Heart left ventricle (tissue), 16 donors: ENCODE data around the gene ITPR2. TPM values are rescaled to one million over a fixed set of nuclear protein-coding genes. Genes with fewer than 3 reads are reported as not detected.

Experiments used
- ATAC-seq, 4 donors: fragments of 200-7000 bp; cut with Tn5 transposase; one replicate each; pipeline ENCODE4 v1.9.1; 2020 to 2022; ENCODE audit warnings: moderate library complexity in 4 of 4, mild to moderate bottlenecking in 3 of 4, moderate number of reproducible peaks in 1 of 4
- DNase-seq, 5 donors: peaks; one replicate each; pipeline ENCODE4 v3.0.0-alpha.2; 2020
- H3K27ac ChIP-seq, 12 donors: fragments of 200-600 bp; sonication (generic) in 4 of 12; one replicate each; pipeline versions ENCODE4 v1.5.0 to v1.8.0; 2016 to 2022; ENCODE audit warnings: mild to moderate bottlenecking in 2 of 12
- H3K27me3 ChIP-seq, 9 donors: fragments of 200-600 bp; sonication (generic) in 2 of 9; one replicate each; pipeline versions ENCODE4 v1.5.1 to v1.8.0; 2016 to 2022; ENCODE audit warnings: mild to moderate bottlenecking in 3 of 9
- H3K36me3 ChIP-seq, 9 donors: fragments of 200-600 bp; sonication (generic) in 2 of 9; one replicate each; pipeline versions ENCODE4 v1.5.0 to v1.8.0; 2018 to 2022; ENCODE audit warnings: mild to moderate bottlenecking in 2 of 9
- H3K4me1 ChIP-seq, 12 donors: fragments of 200-600 bp; sonication (generic) in 4 of 12; one replicate each; pipeline versions ENCODE4 v1.5.0 to v1.8.0; 2016 to 2022; ENCODE audit warnings: mild to moderate bottlenecking in 3 of 12
- H3K4me3 ChIP-seq, 12 donors: fragments of 200-600 bp; sonication (generic) in 4 of 12; one replicate each; pipeline versions ENCODE4 v1.5.0 to v1.8.0; 2017 to 2022; ENCODE audit warnings: mild to moderate bottlenecking in 9 of 12, moderate library complexity in 4 of 12
- H3K9me3 ChIP-seq, 12 donors: fragments of 200-600 bp; sonication (generic) in 4 of 12; one replicate each; pipeline versions ENCODE4 v1.5.0 to v1.8.0; 2016 to 2022; ENCODE audit warnings: mild to moderate bottlenecking in 1 of 12
- CTCF ChIP-seq, 12 donors: fragments of 200-600 bp; sonication (generic) in 4 of 12; IDR thresholded peaks; one replicate each; pipeline versions ENCODE4 v1.5.0 to v1.8.0; 2018 to 2022; ENCODE audit warnings: antibody characterized with exemption in 12 of 12, mild to moderate bottlenecking in 5 of 12
- POLR2A ChIP-seq, 2 donors: fragments of 450-650 bp; IDR thresholded peaks; one replicate each; pipeline ENCODE4 v1.6.1; 2017; ENCODE audit warnings: antibody characterized with exemption in 2 of 2, mild to moderate bottlenecking in 2 of 2, moderate library complexity in 2 of 2
- WGBS, 4 donors: extraction: QIAGEN DNeasy Blood & Tissue Kit in 2 of 4; methylation state at CpG; one replicate each; pipeline versions ENCODE4 v1.1.5 to v1.1.7; 2013 to 2018; 5-methylcytosine and 5-hydroxymethylcytosine counted together
- intact Hi-C, 10 donors: fragments of 100-400 bp; cut with DNase I; formaldehyde crosslinking; loops; one replicate each; pipeline versions ENCODE4 v1.11.1 to v1.14.2; 2022
- polyA plus RNA-seq, 2 donors: library from polyadenylated mRNA; stranded (reverse); fragments of 200-250 nt; gene quantifications; one replicate each; pipeline ENCODE4 v1.2.3, GENCODE V29; 2013
- total RNA-seq, 9 donors: library from RNA; depleted of rRNA in 2 of 9; stranded (reverse); fragments of >200 nt in 2 of 9; fragmentation: NEBNext Ultra II Directional in 3 of 9; extraction: Animal tissue kit (Norgen Biotek cat#: 25700) in 3 of 9; gene quantifications; one replicate each; pipeline versions ENCODE4 v1.1.0 to v1.2.4, GENCODE V29; 2016 to 2023
- donor health status: ischemic (EF 13 %, LVEDD 7.1; RV severe dilation, severe dysfunction).
- donor health status: healthy with polysubstance abuse.
- donor health status: DM: no; HTN: yes; CAD: no.
- donor health status: DM: no; HTN: no; CAD: no.
- donor health status: ischemic (EF 25% LVEDD 6.9; RV normal size, moderate dysfunction).
- donor health status: ischemic (EF 25% LVEDD 5.7; RV mildly dilated, moderate dysfunction).
- donor health status: healthy.
- donor health status: DM: yes; HTN: yes; CAD: no.
- donor health status: ischemic (EF 35%, LVEDD 5.7; RV mildly dilated, moderate dysfunction).
- donor health status: nonischemic (EF 11% LVEDD 7.7; RV severe dilation, severe dysfunction).
- donor health status: DM: yes; HTN: yes; CAD: no.
- donor health status: PGD.
- donor health status: ischemic (EF 29% LVEDD 5.4; RV normal size, mild dysfunction).
- donor health status: nonischemic (EF 23%, LVEDD 6.1; RV moderate dilation, normal function).

The ITPR2 gene
- total and polyA plus RNA-seq, 11 donors, result 3.4 to 45.6 (median 11.8) TPM

- intact Hi-C loops, result loop anchor here in 4 of 10 donors (5.0 to 10.0 kb wide), 2 partner anchors 104 to 106 kb away; partner anchors contain the start of gene ITPR2 (in 4 of the 4)
- Histone ChIP-seq H3K4me1 (peaks cover 0 to 60% (median 24%) of the 10 kb centered on the region in 12 donors), H3K4me3 (no peak overlapping the region), H3K27me3 (no peaks in the 10 kb centered on the region), H3K36me3 (no peaks in the 10 kb centered on the region), H3K27ac (no peak overlapping the region), H3K9me3 (peaks cover 0 to 8% (median 0%) of the 10 kb centered on the region in 12 donors)
- TF ChIP-seq CTCF (IDR thresholded peaks at IDR 0.05) (no peak), POLR2A (IDR thresholded peaks at IDR 0.05) (no peak)
- no peak for DNase-seq
- 80 to 88% (median 85%) methylated on average over 5 of the region's 5 CpGs for WGBS, 4 donors
- no peak for ATAC-seq
These were observed 104.6 kb downstream of the ITPR2 start for GRCh38 chr12:26728205-26729050.

GRCh38 chr12:26727482-26728204, 105.4 kb downstream of the ITPR2 start:
- Histone ChIP-seq H3K9me3 (peaks cover 0 to 8% (median 0%) of the 10 kb centered on the region in 12 donors), H3K27ac (no peak overlapping the region), H3K4me3 (no peak overlapping the region), H3K27me3 (no peaks in the 10 kb centered on the region), H3K36me3 (no peaks in the 10 kb centered on the region), H3K4me1 (peaks cover 0 to 59% (median 29%) of the 10 kb centered on the region in 12 donors)
- intact Hi-C loops, result loop anchor here in 4 of 10 donors (5.0 to 10.0 kb wide), 2 partner anchors 105 to 107 kb away; partner anchors contain the start of gene ITPR2 (in 4 of the 4)
- TF ChIP-seq POLR2A (IDR thresholded peaks at IDR 0.05), result no peak
- TF ChIP-seq CTCF (IDR thresholded peaks at IDR 0.05), result no peak
- DNase-seq, result no peak
- ATAC-seq, result no peak
- 89 to 93% (median 90%) methylated on average over 13 of the region's 13 CpGs for WGBS, 4 donors

- intact Hi-C loops, result loop anchor here in 4 of 10 donors (5.0 to 10.0 kb wide), 2 partner anchors 105 to 108 kb away; partner anchors contain the start of gene ITPR2 (in 4 of the 4)
- Histone ChIP-seq H3K36me3 (no peaks in the 10 kb centered on the region), H3K27ac (no peak overlapping the region), H3K4me1 (peaks cover 0 to 52% (median 30%) of the 10 kb centered on the region in 12 donors), H3K4me3 (no peak overlapping the region), H3K9me3 (peaks cover 0 to 8% (median 0%) of the 10 kb centered on the region in 12 donors), H3K27me3 (no peaks in the 10 kb centered on the region)
- 8 to 17% (median 13%) methylated on average over 2 of the region's 2 CpGs for WGBS, 4 donors
- peak in 1 of 4 donors; percentile 40 for ATAC-seq
- TF ChIP-seq CTCF (IDR thresholded peaks at IDR 0.05), result no peak
- no peak for TF ChIP-seq POLR2A (IDR thresholded peaks at IDR 0.05)
- DNase-seq, result no peak
These were observed 106.0 kb downstream of the ITPR2 start for GRCh38 chr12:26726956-26727355.
